T-helper 2 cell (primary cell): Measurements from ENCODE around the gene RINT1.

Experiments
- DNase-seq, 5 experiments: peaks; one replicate each; pipeline versions ENCODE4 v3.0.0 to v3.0.0-alpha.2; 2012 to 2022

The RINT1 gene

GRCh38 chr7:105600720-105601550 is 68.9 kb downstream of the RINT1 start:
- DNase-seq: no peak

GRCh38 chr7:105602325-105603305 is 70.6 kb downstream of the RINT1 start:
- no peak for DNase-seq

GRCh38 chr7:105610165-105610930 is 78.3 kb downstream of the RINT1 start:
- no peak for DNase-seq

- no peak for DNase-seq
Observed at GRCh38 chr7:105611856-105612775, 80.1 kb downstream of the RINT1 start.

GRCh38 chr7:105612806-105613205 is 80.8 kb downstream of the RINT1 start:
- no peak for DNase-seq

GRCh38 chr7:105613611-105614330 is 81.8 kb downstream of the RINT1 start:
- DNase-seq: no peak

- DNase-seq: no peak
Observed at GRCh38 chr7:105614341-105614840, 82.4 kb downstream of the RINT1 start.
